Lower leg skin (tissue), 3 donors: ENCODE measurements around the gene PRKCE.

ENCODE experiments used
- CTCF ChIP-seq, 3 donors: fragments of 450-650 bp; IDR thresholded peaks; one replicate each; pipeline ENCODE4 v1.5.1; 2016; ENCODE audit warnings: antibody characterized with exemption in 3 of 3, mild to moderate bottlenecking in 3 of 3, moderate library complexity in 2 of 3
- POLR2A ChIP-seq, 2 donors: fragments of 450-650 bp; IDR thresholded peaks; one replicate each; pipeline ENCODE4 v1.6.1; 2016 to 2017; ENCODE audit warnings: antibody characterized with exemption in 2 of 2, mild to moderate bottlenecking in 1 of 2, moderate library complexity in 1 of 2

GRCh38 chr2:45769056-45769455, 117.6 kb downstream of the PRKCE start:
- TF ChIP-seq CTCF (IDR thresholded peaks at IDR 0.05), result no peak
- TF ChIP-seq POLR2A (IDR thresholded peaks at IDR 0.05), result no peak
